Measurements from ENCODE around the gene APBB1.
"Not testable (repeated sequence)": the region's sequence is repeated elsewhere in the genome, so short reads cannot be mapped to it uniquely, and the experiment has no call there.

The APBB1 gene

GRCh38 chr11:6415797-6416196 is 3.1 kb downstream of the APBB1 start:
- no peak for DNase-seq

- DNase-seq, result no peak
Measured at GRCh38 chr11:6414874-6415328, 4.0 kb downstream of the APBB1 start.

GRCh38 chr11:6413791-6414201 is 5.1 kb downstream of the APBB1 start:
- DNase-seq, result no peak

- no peak for DNase-seq
Measured at GRCh38 chr11:6411594-6412031, 7.3 kb downstream of the APBB1 start.

GRCh38 chr11:6410695-6411430 is 8.0 kb downstream of the APBB1 start:
- DNase-seq, result no peak

- no peak for DNase-seq
Measured at GRCh38 chr11:6406370-6406769, 12.5 kb downstream of the APBB1 start.

- peak; percentile 23 for DNase-seq
Measured at GRCh38 chr11:6405846-6406245, 13.0 kb downstream of the APBB1 start.

- no peak for DNase-seq
Measured at GRCh38 chr11:6405052-6405667, 13.7 kb downstream of the APBB1 start.

- DNase-seq, result peak; percentile 28
Measured at GRCh38 chr11:6404342-6405051, 14.4 kb downstream of the APBB1 start.

- no peak for DNase-seq
Measured at GRCh38 chr11:6403539-6403938, 15.4 kb downstream of the APBB1 start.

GRCh38 chr11:6402561-6402981 is 16.3 kb downstream of the APBB1 start:
- no peak for DNase-seq

- DNase-seq, result no peak
Measured at GRCh38 chr11:6402061-6402470, 16.8 kb downstream of the APBB1 start.

GRCh38 chr11:6401464-6401863 is 17.4 kb downstream of the APBB1 start:
- DNase-seq, result no peak

GRCh38 chr11:6400431-6401345 is 18.2 kb downstream of the APBB1 start:
- no peak for DNase-seq

GRCh38 chr11:6397636-6398035 is 21.3 kb downstream of the APBB1 start:
- no peak for DNase-seq

GRCh38 chr11:6397156-6397555 is 21.7 kb downstream of the APBB1 start:
- no peak for DNase-seq

GRCh38 chr11:6395470-6396060 is 23.3 kb downstream of the APBB1 start:
- DNase-seq, result no peak

GRCh38 chr11:6393989-6394670 is 24.8 kb downstream of the APBB1 start:
- no peak for DNase-seq

- not testable (repeated sequence) for DNase-seq
Measured at GRCh38 chr11:6392251-6392650, 26.6 kb downstream of the APBB1 start.

- DNase-seq, result no peak
Measured at GRCh38 chr11:6391537-6392134, 27.3 kb downstream of the APBB1 start.
